LNCAP (cell line): ENCODE measurements around the gene ARHGDIA.

Experiments
- CTCF ChIP-seq: fragments of 450-650 bp; IDR thresholded peaks from 2 replicates; pipeline ENCODE4 v1.5.1; 2017; ENCODE audit warnings: mild to moderate bottlenecking

Gene ARHGDIA

DNA sequence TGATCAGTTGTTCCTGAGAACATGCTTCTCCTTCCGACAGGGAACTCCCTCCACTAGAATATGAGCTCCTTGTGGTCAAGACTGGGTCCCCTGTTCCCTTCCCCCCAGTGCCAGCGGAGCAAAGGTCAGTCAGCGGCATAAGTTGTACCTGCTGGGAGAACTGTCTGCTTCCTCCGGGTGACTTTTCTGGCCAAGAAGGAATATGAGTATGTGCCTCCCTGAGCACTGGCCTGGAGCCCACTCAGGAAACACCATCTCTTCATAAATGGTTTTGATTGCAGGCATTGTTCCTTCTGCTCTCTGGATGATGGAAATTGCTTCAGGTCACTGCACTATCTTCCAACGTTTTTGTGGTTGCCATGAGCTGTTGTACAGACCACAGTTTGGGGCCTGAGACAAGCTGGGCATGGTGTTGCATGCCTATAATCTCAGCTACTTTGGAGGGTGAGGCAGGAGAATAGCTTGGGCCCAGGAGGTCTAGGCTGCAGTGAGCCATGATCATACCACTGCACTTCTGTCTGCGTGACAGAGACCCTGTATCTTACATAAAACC lies 7.9 kb downstream of the ARHGDIA start:
- TF ChIP-seq CTCF, result no peak

DNA sequence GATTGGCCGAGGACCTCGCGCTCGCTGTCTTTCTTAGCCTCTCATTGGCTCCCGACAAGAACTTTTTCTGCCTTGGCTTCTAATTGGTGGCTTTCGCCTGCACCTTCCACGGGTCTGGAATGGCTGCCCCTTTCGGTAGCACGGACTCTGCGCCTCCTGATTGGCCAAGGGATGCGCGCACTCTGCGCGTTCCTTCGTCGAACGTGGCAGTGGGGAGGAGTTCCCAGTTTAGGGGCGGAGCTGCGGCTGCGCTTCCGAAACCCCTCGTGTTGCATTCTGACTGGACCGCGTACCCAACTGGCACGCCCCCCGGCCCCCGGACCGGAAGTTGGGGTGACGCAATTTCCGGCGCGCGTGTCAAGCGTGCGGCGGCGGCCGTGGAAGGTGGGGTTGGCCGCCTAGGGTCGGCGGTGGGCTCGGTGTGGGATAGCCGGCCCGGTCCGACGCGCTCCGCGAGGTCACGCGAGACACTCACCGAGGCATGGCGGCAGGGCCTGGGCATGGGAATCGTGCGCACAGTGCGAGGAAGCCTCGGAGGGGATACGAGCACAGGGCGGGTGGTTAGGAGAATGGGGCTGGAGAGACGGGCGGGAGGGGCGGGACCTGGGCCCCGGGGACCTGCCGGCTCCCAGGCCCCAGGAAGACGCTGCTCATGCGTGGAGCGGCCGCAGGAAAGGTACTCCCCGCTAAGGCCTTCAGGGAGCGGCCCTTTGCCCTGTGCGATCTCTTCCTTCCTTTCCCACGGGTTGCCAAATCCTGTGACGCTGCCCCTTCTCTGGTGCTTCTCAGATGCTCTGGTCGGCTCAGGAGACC lies 10.2 kb downstream of the ARHGDIA start:
- TF ChIP-seq CTCF, result no peak

GRCh38 chr17:81859906-81860755 lies 11.0 kb downstream of the ARHGDIA start, which contains the start of gene P4HB:
P4HB (minus strand) TSS chr17:81860535; CDS start chr17:81860471, 64 bp downstream.
- no peak for TF ChIP-seq CTCF

DNA sequence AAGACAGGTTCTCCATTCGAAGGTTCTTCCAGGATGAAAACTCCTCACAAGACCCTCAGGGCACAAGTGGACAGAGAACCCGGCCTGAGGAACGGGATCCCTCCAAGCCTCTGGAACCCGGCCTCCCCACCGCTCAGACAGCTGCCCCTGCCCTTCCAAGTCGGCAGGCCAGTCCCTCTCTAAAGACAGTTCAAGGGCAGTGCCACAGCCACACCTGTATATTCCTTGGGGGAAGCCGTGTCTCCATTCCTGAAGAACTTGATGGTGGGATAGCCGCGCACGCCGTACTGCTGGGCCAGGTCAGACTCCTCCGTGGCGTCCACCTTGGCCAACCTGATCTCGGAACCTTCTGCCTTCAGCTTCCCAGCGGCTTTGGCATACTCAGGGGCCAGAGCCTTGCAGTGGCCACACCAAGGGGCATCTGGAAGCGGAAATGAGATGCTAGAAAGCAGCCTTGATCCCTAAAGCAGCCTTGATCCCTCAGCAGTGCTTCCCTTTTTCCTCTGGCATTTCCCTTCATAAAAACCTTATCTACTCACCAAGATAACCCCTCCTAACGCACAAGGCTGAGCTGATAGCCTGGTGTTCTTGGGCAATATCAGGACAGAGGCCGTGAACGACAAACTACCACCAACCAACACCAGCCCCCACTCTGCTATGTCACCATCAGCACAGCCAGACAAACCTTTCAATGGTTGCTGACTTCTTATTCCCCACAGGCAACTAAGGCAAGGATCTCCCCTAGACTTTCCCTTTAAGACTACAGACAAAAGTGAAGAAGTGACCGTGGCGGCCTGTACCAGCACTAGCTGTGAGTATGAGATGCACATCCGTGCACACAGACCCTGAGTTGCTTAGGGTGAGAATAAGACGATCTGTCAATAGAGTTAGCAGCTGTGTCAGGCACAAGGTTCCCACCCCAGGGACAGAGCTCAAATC lies 11.9 kb downstream of the ARHGDIA start:
- TF ChIP-seq CTCF, result no peak

DNA sequence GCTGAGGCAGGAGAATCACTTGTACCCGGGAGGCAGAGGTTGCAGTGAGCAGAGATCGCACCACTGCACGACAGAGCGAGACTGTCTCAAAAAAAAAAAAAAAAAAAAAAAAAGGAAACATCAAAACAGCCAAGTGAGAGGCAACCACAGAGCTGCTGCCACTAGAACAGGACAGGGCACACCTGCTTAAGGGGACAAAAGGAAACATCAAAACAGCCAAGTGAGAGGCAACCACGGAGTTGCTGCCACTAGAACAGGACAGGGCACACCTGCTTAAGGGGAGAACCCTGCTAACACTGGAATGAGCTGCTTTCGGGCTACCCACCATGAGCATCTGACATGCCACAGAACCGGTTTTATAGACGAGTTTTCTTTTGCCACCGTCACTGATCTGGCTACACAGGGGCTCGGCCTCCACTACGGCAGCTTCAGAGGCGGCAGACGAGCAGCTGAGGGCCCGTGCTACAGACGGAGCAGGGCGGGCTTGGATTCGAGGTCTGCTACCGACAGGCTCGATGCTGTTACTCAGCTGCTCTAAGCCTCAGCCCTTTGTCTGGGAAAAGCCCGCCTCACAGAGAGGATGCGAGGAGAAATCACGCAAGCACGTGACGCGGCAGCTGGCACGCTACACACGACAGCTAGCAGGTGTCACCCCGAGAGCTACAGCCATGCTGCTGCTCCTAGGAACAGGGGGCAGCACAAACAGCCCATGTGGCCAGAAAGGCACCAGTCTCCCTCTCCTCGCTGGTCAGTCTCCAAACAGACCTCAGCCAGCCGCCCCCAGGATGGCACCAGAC lies 12.8 kb downstream of the ARHGDIA start:
- no peak for TF ChIP-seq CTCF

DNA sequence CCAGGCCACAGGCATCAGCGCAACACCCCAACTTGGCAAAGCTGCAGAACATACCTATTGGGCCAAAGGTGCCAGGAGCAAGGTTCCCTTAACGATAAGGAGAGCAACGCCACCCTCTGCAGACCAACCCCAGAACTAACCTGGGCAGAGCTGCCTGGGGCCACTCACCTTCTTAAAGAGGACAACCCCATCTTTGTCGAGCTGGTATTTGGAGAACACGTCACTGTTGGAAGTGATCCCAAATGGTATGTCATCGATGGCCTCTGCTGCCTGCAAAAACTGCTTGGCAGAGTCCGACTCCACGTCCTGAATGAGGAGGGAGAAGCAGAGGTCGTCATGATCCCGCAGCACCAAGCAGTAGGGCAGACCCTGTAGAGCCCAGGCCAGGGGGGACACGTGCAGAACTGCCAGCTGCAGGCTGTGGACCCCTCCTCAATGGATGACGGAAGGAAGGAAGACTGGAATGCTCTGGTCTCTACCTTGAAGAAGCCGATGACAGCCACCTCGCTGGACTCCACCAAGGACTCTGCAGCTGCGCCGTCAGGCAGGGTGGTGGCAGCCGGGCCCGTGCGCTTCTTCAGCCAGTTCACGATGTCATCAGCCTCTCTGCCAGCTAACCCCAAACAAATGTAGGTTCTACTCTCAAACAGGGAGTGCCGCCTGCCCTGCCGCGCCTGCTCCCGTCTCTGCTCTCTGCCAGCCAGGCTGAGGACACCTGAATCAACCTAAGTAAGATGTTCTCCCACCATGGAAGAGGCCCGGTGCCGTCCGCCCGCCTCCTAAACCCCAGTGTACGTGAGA lies 16.0 kb downstream of the ARHGDIA start:
- peak; percentile 37; the same call in 1 of the 2 replicates for TF ChIP-seq CTCF
